NCI-H526 treated with DMSO at 0.1 percent for 48 hours (cell line): ENCODE measurements around the gene BID.
"Not testable (repeated sequence)": the region's sequence is repeated elsewhere in the genome, so short reads cannot be mapped to it uniquely, and the experiment has no call there.

Experiments used
- DNase-seq: peaks from one replicate; lab custom pipeline; 2025; lab: John Stamatoyannopoulos, UW

The BID gene

DNA sequence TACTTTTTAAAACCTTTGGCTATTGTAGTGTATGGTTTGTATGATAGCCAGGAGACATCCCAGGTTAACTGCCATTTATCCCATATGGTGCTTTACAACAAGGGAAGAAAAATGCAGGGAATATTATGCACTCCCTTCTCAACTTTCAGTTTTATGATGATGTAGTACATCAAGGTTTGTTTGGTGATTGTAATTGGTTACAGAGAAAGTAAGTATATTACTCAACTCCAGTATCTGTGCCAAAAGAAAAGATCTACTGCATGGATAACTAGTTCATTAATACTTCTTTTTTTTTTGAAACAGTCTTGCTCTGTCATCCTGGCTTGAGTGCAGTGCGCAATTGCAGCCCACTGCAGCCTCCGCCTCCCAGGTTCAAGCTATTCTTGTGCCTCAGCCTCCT, 70.5 kb downstream of the BID start:
- no peak for DNase-seq

GRCh38 chr22:17700778-17701177, 73.5 kb downstream of the BID start:
- DNase-seq = no peak

- DNase-seq = no peak
Measured at GRCh38 chr22:17699696-17700340, 74.5 kb downstream of the BID start.

DNA sequence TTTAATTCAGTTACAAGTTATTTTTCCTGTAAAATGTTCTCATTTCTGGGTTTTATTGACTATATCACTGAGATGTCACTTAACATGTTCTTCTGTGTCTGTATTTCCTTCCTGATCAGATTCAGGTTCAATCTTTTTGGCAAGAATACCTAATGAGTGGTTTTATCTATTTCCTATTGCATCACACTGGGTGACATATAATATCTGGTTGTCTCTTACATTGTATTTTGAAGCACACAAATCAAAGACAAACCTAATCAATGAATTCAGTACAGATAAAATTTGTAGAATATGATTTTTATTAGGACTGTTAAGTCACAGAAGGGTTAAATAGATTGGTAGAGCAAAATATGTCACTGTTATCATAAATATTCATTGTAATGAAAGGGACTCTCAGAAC, 75.3 kb downstream of the BID start:
- no peak for DNase-seq

DNA sequence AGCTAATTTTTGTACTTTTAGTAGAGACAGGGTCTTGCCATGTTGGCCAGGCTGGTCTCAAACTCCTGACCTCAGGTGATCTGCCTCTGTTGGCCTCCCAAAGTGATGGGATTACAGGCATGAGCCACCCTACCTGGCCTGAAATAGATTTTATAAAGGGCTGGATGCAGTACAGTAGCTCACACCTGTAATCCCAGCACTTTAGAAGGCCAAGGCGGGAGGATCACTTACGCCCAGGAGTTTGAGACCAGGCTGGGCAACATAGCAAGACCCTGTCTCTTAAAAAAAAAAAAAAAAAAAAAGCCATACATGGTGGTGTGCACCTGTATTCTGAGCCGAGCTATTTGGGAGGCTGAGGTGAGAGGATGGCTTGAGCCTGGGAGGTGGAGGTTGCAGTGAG, 76.0 kb downstream of the BID start:
- DNase-seq = not testable (repeated sequence)

GRCh38 chr22:17697196-17697595, 77.1 kb downstream of the BID start:
- not testable (repeated sequence) for DNase-seq

DNA sequence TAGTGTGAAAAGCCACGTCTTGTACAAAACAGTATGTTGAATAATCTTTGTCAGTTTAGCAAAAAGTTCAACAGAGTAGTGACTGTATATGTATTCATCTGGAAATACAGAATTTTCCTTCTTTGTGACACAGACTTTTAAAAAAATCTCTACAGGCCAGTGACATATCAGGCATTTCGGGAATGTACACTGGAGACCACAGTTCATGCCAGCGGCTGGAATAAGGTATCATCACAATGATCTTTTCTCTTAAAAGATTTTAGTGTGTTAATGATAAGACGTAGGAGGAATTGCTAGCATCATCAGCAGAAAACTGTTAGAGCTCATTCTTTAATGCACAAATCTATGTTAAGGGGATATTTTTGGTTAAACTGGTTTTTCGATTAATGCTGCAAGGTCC, 78.3 kb downstream of the BID start:
- no peak for DNase-seq

GRCh38 chr22:17694752-17695151, 79.5 kb downstream of the BID start:
- no peak for DNase-seq

- DNase-seq = no peak
Measured at GRCh38 chr22:17694193-17694592, 80.1 kb downstream of the BID start.

DNA sequence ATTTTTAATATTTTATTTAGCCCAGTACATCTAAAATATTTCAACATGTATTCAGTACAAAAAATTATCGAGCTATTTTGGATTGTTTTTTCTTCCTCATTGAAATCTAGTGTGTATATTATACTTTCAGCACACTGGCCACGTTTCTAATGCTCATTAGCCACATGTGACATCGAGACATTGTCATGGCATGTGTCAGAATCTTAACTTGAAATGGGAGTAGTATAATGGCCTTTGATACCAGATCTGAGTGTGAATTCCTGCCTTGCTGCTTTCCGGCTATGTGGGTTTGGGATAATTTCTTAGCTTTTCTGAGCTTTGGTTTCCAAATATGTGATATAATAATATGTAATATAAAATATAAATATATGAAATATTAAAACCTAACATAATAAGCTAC, 81.4 kb downstream of the BID start:
- DNase-seq = no peak

DNA sequence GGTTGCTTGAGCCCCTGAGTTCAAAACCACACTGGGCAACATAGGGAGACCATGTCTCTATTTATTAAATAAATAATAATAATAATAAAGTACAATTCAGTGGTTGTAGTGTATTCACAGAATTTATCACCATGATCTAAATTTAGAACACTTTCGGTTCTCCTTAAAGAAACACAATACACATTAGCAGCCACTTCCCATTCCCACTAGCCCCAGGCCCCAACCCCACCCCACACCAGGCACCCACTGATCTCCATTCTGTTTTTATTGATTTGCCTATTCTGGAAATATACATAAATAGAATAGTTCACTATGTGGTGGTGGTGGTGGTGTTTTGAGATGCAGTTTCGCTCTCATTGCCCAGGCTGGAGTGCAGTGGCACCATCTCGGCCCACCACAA, 90.0 kb downstream of the BID start:
- no peak for DNase-seq
